Progenitor cell of endocrine pancreas (in vitro differentiated cells): ENCODE results near the gene COL4A1. TPM values are rescaled to one million over a fixed set of nuclear protein-coding genes. Genes with fewer than 3 reads are reported as not detected.

Experiments
- DNase-seq: peaks from one replicate; pipeline ENCODE4 v3.0.0; 2021; ENCODE audit warnings: low spot score; ENCODE audit not compliant: unreplicated experiment
- H3K27ac Mint-ChIP-seq: 2 replicates; pipeline ENCODE4 v1.8.0; 2021; ENCODE audit warnings: mild to moderate bottlenecking, moderate library complexity, mixed read lengths
- H3K27me3 Mint-ChIP-seq: 2 replicates; pipeline ENCODE4 v1.8.0; 2021; ENCODE audit warnings: mixed read lengths
- H3K36me3 Mint-ChIP-seq: 2 replicates; pipeline ENCODE4 v1.8.0; 2022; ENCODE audit warnings: mixed read lengths; ENCODE audit not compliant: insufficient read depth
- H3K4me1 Mint-ChIP-seq: 2 replicates; pipeline ENCODE4 v1.8.0; 2021; ENCODE audit warnings: low read depth, mixed read lengths
- H3K4me3 Mint-ChIP-seq: 2 replicates; pipeline ENCODE4 v1.8.0; 2021; ENCODE audit warnings: low read depth, mild to moderate bottlenecking, moderate library complexity, mixed read lengths
- H3K9me3 Mint-ChIP-seq: 2 replicates; pipeline ENCODE4 v1.8.0; 2021; ENCODE audit warnings: low read depth, mixed read lengths
- CTCF ChIP-seq: fragments of 200-600 bp; sonication (generic); IDR thresholded peaks from one replicate; pipeline ENCODE4 v1.5.0; 2021; ENCODE audit warnings: antibody characterized with exemption, mild to moderate bottlenecking; ENCODE audit not compliant: unreplicated experiment
- total RNA-seq: library from RNA; stranded (reverse); gene quantifications from 2 replicates; pipeline ENCODE4 v1.2.1, GENCODE V29; 2021

COL4A1 gene
- total RNA-seq, 1 donor from 2014 or later, result 81.3 TPM

GRCh38 chr13:110130431-110130830 is 176.5 kb downstream of the COL4A1 start:
- TF ChIP-seq CTCF, result no peak
- Mint-ChIP-seq H3K36me3 (no peaks in the 10 kb centered on the region), H3K4me3 (no peak overlapping the region), H3K9me3 (no peaks in the 10 kb centered on the region), H3K4me1 (peaks cover 7% of the 10 kb centered on the region), H3K27ac (no peak overlapping the region), H3K27me3 (peaks cover 52% of the 10 kb centered on the region)
- DNase-seq, result no peak

GRCh38 chr13:110129539-110130186 is 177.3 kb downstream of the COL4A1 start:
- peaks cover 52% of the 10 kb centered on the region for H3K27me3 Mint-ChIP-seq
- no peaks in the 10 kb centered on the region for H3K9me3 Mint-ChIP-seq
- peaks cover 7% of the 10 kb centered on the region for H3K4me1 Mint-ChIP-seq
- no peak overlapping the region for H3K4me3 Mint-ChIP-seq
- TF ChIP-seq CTCF, result no peak
- DNase-seq, result no peak
- no peaks in the 10 kb centered on the region for H3K36me3 Mint-ChIP-seq
- no peak overlapping the region for H3K27ac Mint-ChIP-seq

GRCh38 chr13:110129076-110129475 is 177.9 kb downstream of the COL4A1 start:
- no peak overlapping the region for H3K27ac Mint-ChIP-seq

GRCh38 chr13:110128546-110128945 is 178.4 kb downstream of the COL4A1 start:
- Mint-ChIP-seq H3K9me3 (no peaks in the 10 kb centered on the region), H3K27ac (no peak overlapping the region), H3K27me3 (peaks cover 54% of the 10 kb centered on the region), H3K4me1 (peaks cover 7% of the 10 kb centered on the region), H3K4me3 (no peak overlapping the region), H3K36me3 (no peaks in the 10 kb centered on the region)
- TF ChIP-seq CTCF, result no peak
- no peak for DNase-seq

More at GRCh38 chr13:110129076-110129475, 177.9 kb downstream of the COL4A1 start:
- H3K36me3 Mint-ChIP-seq, result no peaks in the 10 kb centered on the region
- DNase-seq, result no peak
- H3K4me1 Mint-ChIP-seq, result peaks cover 7% of the 10 kb centered on the region
- H3K4me3 Mint-ChIP-seq, result no peak overlapping the region
- H3K9me3 Mint-ChIP-seq, result no peaks in the 10 kb centered on the region
- no peak for TF ChIP-seq CTCF
- peaks cover 52% of the 10 kb centered on the region for H3K27me3 Mint-ChIP-seq

- Mint-ChIP-seq H3K36me3 (no peaks in the 10 kb centered on the region), H3K9me3 (no peaks in the 10 kb centered on the region), H3K4me3 (no peak overlapping the region), H3K27ac (no peak overlapping the region), H3K27me3 (peaks cover 52% of the 10 kb centered on the region), H3K4me1 (peaks cover 7% of the 10 kb centered on the region)
- no peak for TF ChIP-seq CTCF
- DNase-seq, result no peak
These were observed 178.9 kb downstream of the COL4A1 start for GRCh38 chr13:110127986-110128511.
